ENCODE measurements around the gene TRIP13.
A peak's percentile ranks its signal among the peaks of the same experiment; 100 is the strongest.

The TRIP13 gene

DNA sequence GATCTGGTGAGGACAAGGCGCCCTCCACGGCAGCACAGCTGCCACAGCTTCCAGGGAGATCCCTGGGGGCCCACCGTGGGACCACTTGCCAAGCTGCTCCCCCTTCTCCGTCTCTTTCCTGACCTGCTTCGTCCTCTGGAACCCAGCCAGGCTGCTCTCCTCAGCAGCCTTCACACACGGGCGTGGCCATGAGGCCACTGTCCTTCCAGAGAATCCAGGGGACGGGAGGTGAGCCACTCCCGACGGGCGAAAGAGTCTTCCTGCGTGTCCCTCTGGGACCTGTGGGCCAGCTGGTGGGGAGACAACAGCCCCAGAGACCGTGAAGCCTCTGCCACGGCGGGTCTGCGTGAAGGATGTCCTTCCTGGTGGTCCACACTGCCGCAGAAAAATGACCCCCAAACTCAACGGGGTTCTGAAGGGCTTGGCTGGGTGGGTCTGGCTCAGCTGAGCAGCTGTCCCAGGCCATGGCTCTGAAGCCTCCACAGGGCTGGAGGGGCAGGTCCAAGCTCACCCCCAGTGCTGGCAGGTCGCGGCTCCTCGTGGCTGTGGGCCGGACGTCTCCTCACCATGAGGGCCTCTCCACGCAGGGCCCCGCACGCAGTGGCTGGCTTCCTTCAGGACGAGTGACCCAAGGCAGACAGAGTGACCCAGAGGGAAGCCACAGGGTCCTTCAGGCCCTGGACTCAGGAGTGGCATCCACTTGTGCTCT lies 68.5 kb downstream of the TRIP13 start:
- no peak for DNase-seq (ENCODE audit: insufficient read length, low spot score)
- no peak for TF ChIP-seq SPI1 (IDR thresholded peaks at IDR 0.05; ENCODE audit: low read depth, low read length)
- TF ChIP-seq POLR2AphosphoS5 (IDR thresholded peaks at IDR 0.05; ENCODE audit: low read depth, low read length), result no peak
- no peak for TF ChIP-seq POU2F2 (IDR thresholded peaks at IDR 0.05; ENCODE audit: low read depth, low read length)
- no peak for TF ChIP-seq POLR2A (IDR thresholded peaks at IDR 0.05; ENCODE audit: low read depth, low read length)
- TF ChIP-seq PAX5 (IDR thresholded peaks at IDR 0.05; ENCODE audit: insufficient read depth, low read length, severe bottlenecking), result no peak
- no peak for TF ChIP-seq TAF1 (IDR thresholded peaks at IDR 0.05; ENCODE audit: low read depth, low read length)
- no peak for FAIRE-seq

DNA sequence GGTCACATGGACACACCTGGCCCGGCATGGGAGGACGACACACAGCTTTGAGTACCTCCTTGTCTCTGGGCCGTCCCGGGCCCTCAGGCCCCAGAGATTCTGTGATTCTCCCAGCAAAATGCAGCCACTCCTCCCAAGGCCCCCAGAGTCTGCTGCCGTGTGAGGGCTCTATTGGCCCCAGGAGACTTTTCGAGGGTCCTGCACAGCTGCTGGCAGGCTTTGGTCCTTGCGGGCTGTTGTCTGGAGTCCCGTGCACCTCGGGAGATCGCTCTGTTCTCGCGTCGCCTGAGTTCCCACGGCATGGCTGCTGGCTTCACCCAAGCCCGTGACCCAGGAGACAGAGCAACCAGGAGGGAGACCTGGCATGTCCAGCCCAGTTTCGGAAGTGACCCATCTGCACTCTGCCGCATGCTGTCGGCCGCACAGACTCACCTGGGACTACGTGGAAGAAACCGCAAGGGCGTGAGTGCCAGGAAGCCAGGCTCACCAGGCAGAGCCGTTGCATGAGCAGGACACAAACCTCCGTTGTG lies 69.1 kb downstream of the TRIP13 start:
- FAIRE-seq (no peak), DNase-seq (ENCODE audit: insufficient read length, low spot score) (no peak)
- no peak for TF ChIP-seq TAF1 (IDR thresholded peaks at IDR 0.05; ENCODE audit: low read depth, low read length)
- no peak for TF ChIP-seq POU2F2 (IDR thresholded peaks at IDR 0.05; ENCODE audit: low read depth, low read length)
- no peak for TF ChIP-seq PAX5 (IDR thresholded peaks at IDR 0.05; ENCODE audit: insufficient read depth, low read length, severe bottlenecking)
- TF ChIP-seq POLR2A (IDR thresholded peaks at IDR 0.05; ENCODE audit: low read depth, low read length), result no peak
- no peak for TF ChIP-seq SPI1 (IDR thresholded peaks at IDR 0.05; ENCODE audit: low read depth, low read length)
- TF ChIP-seq POLR2AphosphoS5 (IDR thresholded peaks at IDR 0.05; ENCODE audit: low read depth, low read length), result no peak

GRCh38 chr5:962386-962785 lies 69.7 kb downstream of the TRIP13 start:
- FAIRE-seq, result no peak
- TF ChIP-seq SPI1 (IDR thresholded peaks at IDR 0.05; ENCODE audit: low read depth, low read length), result no peak
- no peak for TF ChIP-seq POU2F2 (IDR thresholded peaks at IDR 0.05; ENCODE audit: low read depth, low read length)
- no peak for TF ChIP-seq POLR2AphosphoS5 (IDR thresholded peaks at IDR 0.05; ENCODE audit: low read depth, low read length)
- TF ChIP-seq PAX5 (IDR thresholded peaks at IDR 0.05; ENCODE audit: insufficient read depth, low read length, severe bottlenecking), result no peak
- TF ChIP-seq TAF1 (IDR thresholded peaks at IDR 0.05; ENCODE audit: low read depth, low read length), result no peak
- no peak for TF ChIP-seq POLR2A (IDR thresholded peaks at IDR 0.05; ENCODE audit: low read depth, low read length)

DNA sequence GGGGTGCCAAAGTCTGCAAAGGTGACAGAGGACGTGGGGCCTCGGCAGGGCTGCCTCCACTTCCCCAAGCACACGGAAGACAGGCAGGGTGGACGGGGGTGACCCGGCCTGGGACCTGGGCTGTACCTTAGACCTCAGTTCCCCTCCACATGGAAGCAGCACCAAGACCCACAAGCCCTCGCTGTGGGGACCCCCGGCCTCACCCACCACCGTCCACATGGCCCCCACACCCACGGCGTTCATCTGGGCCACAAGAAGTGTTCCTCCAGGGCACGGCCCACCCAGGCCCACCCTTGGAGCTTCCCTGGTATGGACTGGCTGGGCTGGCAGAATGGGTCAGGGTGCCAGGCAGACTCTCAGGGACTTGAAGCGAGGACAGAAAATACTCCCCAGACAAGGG lies 70.1 kb downstream of the TRIP13 start:
- DNase-seq (ENCODE audit: insufficient read length, low spot score), result no peak
- TF ChIP-seq SPI1 (IDR thresholded peaks at IDR 0.05; ENCODE audit: low read depth, low read length) (no peak), TAF1 (IDR thresholded peaks at IDR 0.05; ENCODE audit: low read depth, low read length) (no peak), POLR2A (IDR thresholded peaks at IDR 0.05; ENCODE audit: low read depth, low read length) (no peak), POLR2AphosphoS5 (IDR thresholded peaks at IDR 0.05; ENCODE audit: low read depth, low read length) (no peak), PAX5 (IDR thresholded peaks at IDR 0.05; ENCODE audit: insufficient read depth, low read length, severe bottlenecking) (no peak), POU2F2 (IDR thresholded peaks at IDR 0.05; ENCODE audit: low read depth, low read length) (no peak)
- no peak for FAIRE-seq

More at GRCh38 chr5:962386-962785, 69.7 kb downstream of the TRIP13 start:
- no peak for DNase-seq (ENCODE audit: insufficient read length, low spot score)

GRCh38 chr5:963310-963672 lies 70.6 kb downstream of the TRIP13 start:
- no peak for FAIRE-seq
- 0 out of 2 replicates have a peak, but pooled peaks have one; percentile 11 for TF ChIP-seq SPI1 (IDR thresholded peaks at IDR 0.05; ENCODE audit: low read depth, low read length)
- TF ChIP-seq POLR2A (IDR thresholded peaks at IDR 0.05; ENCODE audit: low read depth, low read length), result no peak
- no peak for DNase-seq (ENCODE audit: insufficient read length, low spot score)

DNA sequence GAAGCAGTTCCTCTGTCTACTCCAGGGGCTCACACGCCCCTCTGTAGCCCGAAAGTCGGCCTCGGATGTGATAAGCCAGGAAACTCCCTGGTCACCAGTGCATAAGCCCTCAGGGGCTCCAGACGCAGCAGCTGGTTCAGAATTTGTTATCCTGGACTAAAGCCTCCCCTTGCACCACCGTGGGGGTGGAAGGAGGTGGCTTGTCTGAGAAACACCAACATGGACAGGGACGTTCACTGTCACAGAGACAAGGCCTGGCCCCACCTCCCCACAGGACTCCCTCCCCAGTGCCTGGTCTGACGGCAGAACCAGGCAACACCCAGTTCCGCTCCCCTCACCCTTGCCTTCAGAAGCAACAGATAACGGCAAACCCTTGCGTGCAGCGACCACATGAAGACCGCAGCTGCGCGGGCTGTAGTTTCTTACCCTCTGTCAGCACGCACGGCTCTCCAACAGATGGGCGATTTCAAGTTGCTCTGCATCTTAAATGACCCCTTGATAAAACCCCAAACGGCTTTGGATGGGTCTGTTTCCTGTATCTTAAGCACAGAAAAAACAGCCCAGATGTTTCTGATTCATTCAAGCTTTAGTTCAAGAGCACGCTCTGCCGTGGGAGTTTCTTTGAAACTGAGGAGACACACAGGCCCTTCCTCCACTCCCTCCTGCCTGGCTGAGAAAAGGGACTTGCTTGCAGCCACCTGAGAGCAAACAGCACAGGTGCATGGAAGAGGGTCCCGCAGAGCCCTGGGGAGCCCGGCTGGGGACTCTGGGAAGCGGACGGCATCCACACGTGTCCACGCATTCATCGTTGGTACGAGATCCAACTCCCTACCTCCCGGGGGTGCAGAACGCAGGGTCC lies 71.2 kb downstream of the TRIP13 start:
- peak; percentile 63 for FAIRE-seq
- TF ChIP-seq SPI1 (IDR thresholded peaks at IDR 0.05; ENCODE audit: low read depth, low read length) (0 out of 2 replicates have a peak, but pooled peaks have one; percentile 40), PAX5 (IDR thresholded peaks at IDR 0.05; ENCODE audit: insufficient read depth, low read length, severe bottlenecking) (no peak), POLR2AphosphoS5 (IDR thresholded peaks at IDR 0.05; ENCODE audit: low read depth, low read length) (no peak), POU2F2 (IDR thresholded peaks at IDR 0.05; ENCODE audit: low read depth, low read length) (peak; percentile 76; the same call in 1 of the 2 replicates), POLR2A (IDR thresholded peaks at IDR 0.05; ENCODE audit: low read depth, low read length) (no peak)
- peak; percentile 61 for DNase-seq (ENCODE audit: insufficient read length, low spot score)

GRCh38 chr5:964821-965220 lies 72.1 kb downstream of the TRIP13 start:
- TF ChIP-seq POLR2A (IDR thresholded peaks at IDR 0.05; ENCODE audit: low read depth, low read length), result no peak
- TF ChIP-seq POLR2AphosphoS5 (IDR thresholded peaks at IDR 0.05; ENCODE audit: low read depth, low read length), result no peak
- no peak for TF ChIP-seq PAX5 (IDR thresholded peaks at IDR 0.05; ENCODE audit: insufficient read depth, low read length, severe bottlenecking)
- no peak for TF ChIP-seq TAF1 (IDR thresholded peaks at IDR 0.05; ENCODE audit: low read depth, low read length)
- no peak for TF ChIP-seq SPI1 (IDR thresholded peaks at IDR 0.05; ENCODE audit: low read depth, low read length)
- TF ChIP-seq POU2F2 (IDR thresholded peaks at IDR 0.05; ENCODE audit: low read depth, low read length), result no peak
- FAIRE-seq, result no peak

GRCh38 chr5:965604-966344 lies 73.1 kb downstream of the TRIP13 start:
- TF ChIP-seq SPI1 (IDR thresholded peaks at IDR 0.05; ENCODE audit: low read depth, low read length), result no peak
- TF ChIP-seq POU2F2 (IDR thresholded peaks at IDR 0.05; ENCODE audit: low read depth, low read length), result no peak
- TF ChIP-seq POLR2A (IDR thresholded peaks at IDR 0.05; ENCODE audit: low read depth, low read length), result no peak
- TF ChIP-seq POLR2AphosphoS5 (IDR thresholded peaks at IDR 0.05; ENCODE audit: low read depth, low read length), result no peak
- no peak for TF ChIP-seq TAF1 (IDR thresholded peaks at IDR 0.05; ENCODE audit: low read depth, low read length)
- DNase-seq (ENCODE audit: insufficient read length, low spot score) (no peak), FAIRE-seq (no peak)

More at GRCh38 chr5:964821-965220, 72.1 kb downstream of the TRIP13 start:
- no peak for DNase-seq (ENCODE audit: insufficient read length, low spot score)

GRCh38 chr5:966345-966710 lies 73.6 kb downstream of the TRIP13 start:
- no peak for TF ChIP-seq POLR2A (IDR thresholded peaks at IDR 0.05; ENCODE audit: low read depth, low read length)
- no peak for TF ChIP-seq POLR2AphosphoS5 (IDR thresholded peaks at IDR 0.05; ENCODE audit: low read depth, low read length)
- no peak for TF ChIP-seq SPI1 (IDR thresholded peaks at IDR 0.05; ENCODE audit: low read depth, low read length)
- TF ChIP-seq TAF1 (IDR thresholded peaks at IDR 0.05; ENCODE audit: low read depth, low read length), result no peak
- no peak for TF ChIP-seq POU2F2 (IDR thresholded peaks at IDR 0.05; ENCODE audit: low read depth, low read length)
- no peak for TF ChIP-seq PAX5 (IDR thresholded peaks at IDR 0.05; ENCODE audit: insufficient read depth, low read length, severe bottlenecking)
- FAIRE-seq (no peak), DNase-seq (ENCODE audit: insufficient read length, low spot score) (no peak)
